ENCODE measurements around the gene NDUFS7.

Gene NDUFS7

DNA sequence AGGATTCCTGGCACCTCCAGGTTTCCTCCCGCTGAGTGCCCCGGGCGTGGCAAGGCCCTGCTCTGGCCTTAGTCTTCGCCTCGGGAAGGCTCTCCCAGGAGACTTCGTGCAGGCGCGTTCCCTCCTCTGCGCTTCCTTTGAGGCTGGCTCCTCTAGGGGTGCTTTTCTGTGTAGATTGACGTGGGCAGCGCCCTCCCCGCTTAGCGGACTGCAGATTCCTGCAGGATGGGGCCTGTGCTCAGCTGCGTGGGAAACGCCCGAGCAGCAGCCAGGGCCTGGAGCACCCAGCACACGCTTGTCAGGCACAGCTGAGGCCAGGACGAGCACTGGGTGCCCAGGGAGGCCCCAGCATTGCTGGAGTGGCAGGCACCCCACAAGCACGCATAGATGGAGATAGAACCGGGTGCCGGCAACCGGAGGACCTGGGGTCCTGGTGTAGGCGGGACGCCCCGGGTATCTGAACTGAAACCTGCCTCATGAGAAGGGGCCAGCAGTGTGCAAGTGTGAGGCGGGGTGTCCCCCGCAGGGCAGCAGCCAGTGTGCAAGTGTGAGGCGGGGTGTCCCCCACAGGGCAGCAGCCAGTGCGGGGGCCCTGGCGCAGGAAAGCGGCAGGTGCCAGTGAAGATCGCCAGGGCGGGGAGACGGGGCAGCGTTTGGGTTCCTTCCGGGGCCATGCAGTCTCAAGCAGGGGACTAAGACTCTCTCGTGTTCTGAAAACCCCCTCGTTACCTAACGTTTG, 3.4 kb downstream of the NDUFS7 start:
- DNase-seq (ENCODE audit: low spot score): no peak

DNA sequence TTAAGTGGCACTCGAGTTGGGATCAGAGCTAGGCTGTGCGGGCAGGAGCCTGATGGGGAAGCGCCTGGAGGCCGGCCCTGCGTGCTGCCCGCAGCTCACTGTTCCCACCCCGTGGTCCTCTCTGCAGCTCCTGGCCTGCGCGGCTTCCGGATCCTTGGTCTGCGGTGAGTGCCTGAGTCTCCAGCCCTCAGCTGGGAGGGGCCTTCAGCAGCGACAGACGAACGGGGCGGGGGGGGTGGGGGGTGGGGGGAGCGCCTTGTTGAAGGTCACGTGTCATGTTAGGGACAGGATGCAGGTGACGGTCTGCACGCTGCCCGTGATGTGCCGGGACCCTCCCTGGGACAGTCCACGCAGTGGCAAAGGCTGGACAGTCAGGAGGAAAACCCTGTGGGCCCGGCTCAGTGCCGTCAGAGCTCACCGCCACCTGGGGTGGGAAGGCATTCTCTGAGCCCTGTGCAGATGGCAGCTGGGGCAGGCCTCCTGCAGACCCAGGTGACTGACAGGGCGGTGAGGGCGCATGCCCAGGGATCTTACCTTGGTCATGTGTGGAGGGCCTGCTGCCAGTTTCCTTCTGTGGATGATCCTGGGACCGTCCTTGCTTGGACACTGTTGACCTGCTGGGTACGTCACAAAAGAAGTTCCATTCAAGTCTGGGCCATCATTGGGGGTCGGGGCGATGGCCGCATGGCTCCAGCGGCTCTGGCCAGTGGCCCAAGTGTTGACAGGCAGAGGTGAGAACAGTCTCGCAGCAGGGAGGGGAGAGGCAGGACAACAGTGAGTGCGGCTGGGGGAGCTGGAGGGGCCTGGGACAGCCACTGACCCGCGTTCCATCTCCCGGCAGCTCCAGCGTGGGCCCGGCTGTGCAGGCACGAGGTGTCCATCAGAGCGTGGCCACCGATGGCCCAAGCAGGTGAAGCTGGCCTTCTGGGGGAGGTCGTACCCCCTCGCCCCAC, 4.3 kb downstream of the NDUFS7 start:
- DNase-seq (ENCODE audit: low spot score): no peak

DNA sequence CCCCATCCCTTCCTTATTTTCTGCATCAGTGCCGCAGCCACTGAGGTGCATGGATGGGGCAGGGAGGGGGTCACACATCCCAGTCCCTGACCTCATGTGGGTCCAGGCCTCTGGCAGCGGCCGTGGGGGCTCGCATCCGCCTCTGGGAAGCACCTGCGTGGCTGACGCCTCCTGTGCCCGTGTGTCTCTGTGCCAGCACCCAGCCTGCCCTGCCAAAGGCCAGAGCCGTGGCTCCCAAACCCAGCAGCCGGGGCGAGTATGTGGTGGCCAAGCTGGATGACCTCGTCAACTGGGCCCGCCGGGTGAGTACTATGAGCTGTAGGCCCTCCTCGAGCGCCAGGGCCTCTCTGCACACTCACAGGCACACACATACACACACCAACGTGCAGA, 4.9 kb downstream of the NDUFS7 start:
- DNase-seq (ENCODE audit: low spot score): no peak

DNA sequence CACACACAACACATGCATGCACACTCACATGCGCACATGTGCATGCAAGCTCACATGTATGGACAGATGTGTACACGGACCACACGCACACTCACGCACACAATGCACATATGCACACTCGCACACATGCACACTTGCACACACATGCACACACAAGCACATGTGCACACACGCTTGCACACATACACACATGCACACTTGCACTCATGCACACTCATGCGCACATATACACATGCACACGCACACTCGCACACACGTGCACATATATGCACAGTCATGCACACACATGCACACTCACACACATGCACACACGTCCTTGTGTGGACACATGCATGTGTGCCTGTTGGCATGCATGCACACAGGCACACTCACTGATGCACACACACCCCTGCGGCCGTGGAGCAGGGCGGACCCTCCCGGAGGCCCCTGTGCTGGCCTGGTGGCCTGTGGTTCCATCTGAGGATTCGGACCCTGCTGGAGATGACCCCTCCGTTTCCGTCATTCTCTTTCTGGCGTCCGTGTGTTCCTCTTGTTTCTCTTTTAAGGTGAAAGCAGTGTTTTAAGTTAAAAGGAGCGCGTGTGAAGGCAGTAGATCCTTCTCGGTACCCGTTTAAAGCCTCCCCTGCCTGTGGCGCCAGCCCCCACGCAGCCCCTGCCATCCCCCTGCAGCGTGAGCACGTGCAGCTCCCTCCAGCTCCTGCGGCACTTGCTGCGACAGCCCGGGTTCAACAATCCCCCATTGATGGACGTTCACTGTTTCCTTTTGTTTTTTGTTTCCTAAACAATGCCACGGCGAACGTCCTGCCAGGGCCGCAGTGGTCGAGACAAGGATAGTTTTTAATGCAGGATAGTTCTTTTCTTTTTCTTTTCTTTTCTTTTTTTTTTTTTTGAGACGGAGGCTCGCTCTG, 5.6 kb downstream of the NDUFS7 start:
- no peak for DNase-seq (ENCODE audit: low spot score)

DNA sequence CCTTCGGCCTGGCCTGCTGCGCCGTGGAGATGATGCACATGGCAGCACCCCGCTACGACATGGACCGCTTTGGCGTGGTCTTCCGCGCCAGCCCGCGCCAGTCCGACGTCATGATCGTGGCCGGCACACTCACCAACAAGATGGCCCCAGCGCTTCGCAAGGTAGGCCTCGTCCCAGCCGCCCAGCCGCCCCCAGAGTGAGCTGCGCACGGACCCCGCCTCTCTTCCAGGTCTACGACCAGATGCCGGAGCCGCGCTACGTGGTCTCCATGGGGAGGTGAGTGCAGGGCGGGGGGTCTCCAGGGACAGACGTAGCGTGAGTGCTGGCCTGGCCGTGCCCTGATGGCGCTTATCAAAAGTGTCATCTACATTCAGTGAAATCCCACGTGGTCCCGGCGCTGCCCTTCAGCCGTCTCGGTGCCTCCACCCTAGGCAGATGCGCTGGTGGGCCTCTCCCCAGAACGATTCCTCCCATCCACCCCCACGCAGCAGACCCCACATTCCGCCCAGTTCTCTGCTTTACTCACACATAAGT, 7.2 kb downstream of the NDUFS7 start:
- DNase-seq (ENCODE audit: low spot score): no peak

DNA sequence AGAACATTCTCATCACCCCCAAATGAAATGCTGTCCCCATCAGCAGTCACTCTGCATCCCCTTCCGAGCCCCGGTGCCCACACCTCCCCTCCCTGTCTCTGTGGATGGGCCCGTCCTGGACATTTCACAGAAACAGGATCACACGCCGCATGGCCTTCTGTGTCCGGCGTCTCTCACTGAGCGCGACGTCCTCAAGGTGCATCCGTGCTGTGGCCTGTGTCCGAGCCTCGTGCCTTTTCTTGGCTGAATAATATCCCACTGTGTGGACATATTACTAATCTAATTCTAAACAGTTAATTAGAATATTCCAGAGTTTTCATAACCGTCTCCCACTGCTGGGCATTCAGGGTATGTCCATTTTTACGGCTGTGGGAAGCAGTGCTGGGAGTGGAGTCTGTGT, 8.7 kb downstream of the NDUFS7 start:
- no peak for DNase-seq (ENCODE audit: low spot score)

DNA sequence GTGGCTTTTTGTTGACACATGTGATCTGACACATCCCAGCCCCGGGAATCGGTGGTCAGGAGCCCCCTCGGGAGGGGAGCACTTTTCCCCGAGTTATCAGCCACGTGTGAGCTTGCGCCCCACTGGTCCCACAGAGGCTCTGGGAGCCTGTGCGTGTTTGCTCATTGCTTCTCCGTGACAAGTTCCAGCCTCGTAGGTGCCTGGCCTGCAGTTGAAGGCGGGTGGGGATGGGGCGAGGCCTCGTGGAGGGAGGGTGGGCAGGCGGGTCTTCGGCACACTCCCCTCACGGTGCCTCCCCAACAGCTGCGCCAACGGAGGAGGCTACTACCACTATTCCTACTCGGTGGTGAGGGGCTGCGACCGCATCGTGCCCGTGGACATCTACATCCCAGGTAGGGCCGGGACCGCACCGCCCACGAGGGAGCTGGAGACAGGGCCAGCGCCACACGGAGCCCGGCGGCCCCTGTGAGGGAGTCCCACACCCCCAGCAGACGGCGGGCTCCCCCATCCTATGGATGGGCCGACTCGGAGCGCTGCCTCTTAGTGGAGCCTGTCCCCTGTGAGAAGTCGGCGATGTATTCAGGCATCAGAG, 9.3 kb downstream of the NDUFS7 start:
- DNase-seq (ENCODE audit: low spot score): no peak

DNA sequence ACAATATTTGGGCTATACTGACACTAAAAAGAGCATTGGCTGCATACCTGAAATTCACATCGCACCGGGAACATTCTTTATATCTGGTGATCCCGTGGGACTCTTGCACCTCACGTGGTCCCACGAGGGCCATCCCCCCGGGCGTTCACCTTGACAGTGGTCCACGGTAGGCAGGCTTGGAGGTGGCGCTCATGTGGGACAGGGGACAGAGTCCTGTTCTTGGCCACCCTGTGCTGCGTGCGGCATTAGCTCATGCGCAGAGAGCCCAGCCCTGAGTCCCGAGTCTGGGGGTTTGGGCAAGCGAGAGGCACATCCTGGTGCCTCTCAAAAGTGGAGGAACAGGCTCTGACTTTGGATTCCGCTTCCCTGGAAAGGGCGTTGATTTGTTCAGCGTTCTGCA, 10.1 kb downstream of the NDUFS7 start:
- no peak for DNase-seq (ENCODE audit: low spot score)

DNA sequence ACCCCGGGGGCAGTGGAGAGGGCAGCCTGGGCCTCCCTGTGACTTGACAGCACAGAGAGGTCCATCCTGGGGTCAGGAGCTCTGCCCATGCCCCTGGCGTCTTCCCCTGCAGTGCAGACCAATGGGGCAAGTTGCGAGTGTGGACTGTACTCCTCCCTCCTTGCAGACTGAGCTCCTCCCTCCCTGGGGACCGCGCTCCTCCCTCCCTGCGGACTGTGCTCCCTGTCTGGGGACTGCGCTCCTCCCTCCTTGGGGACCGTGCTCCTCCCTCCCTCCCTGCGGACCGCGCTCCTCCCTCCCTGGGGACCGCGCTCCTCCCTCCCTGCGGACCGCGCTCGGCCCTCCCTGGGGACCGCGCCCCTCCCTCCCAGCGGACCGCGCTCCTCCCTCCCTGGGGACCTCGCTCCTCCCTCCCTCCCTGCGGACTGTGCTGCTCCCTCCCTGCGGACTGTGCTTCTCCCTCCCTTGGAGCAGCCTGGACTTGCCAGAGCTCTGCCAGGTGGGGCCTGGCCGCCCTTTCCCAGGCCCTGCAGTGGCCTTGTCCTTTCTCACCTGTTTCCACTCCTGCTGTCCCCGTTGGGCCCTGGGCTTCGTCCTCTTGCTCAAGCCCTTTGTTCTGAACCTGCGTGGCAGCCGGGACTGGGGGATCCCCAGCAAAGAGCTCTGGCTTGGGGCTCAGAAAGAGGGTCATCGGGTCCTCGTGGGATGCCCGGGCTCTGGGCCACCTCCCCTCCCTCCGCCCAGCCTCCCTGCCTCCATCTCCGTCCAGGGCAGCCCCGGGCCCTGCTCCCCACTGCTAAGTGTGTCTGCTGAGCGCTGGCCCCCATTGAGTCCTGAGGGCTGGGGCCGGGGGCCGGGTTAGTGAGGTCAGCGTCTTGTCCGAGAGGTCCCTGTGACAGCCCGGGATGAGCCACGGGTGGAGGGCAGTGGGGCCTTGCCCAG, 10.8 kb downstream of the NDUFS7 start:
- DNase-seq (ENCODE audit: low spot score): no peak

DNA sequence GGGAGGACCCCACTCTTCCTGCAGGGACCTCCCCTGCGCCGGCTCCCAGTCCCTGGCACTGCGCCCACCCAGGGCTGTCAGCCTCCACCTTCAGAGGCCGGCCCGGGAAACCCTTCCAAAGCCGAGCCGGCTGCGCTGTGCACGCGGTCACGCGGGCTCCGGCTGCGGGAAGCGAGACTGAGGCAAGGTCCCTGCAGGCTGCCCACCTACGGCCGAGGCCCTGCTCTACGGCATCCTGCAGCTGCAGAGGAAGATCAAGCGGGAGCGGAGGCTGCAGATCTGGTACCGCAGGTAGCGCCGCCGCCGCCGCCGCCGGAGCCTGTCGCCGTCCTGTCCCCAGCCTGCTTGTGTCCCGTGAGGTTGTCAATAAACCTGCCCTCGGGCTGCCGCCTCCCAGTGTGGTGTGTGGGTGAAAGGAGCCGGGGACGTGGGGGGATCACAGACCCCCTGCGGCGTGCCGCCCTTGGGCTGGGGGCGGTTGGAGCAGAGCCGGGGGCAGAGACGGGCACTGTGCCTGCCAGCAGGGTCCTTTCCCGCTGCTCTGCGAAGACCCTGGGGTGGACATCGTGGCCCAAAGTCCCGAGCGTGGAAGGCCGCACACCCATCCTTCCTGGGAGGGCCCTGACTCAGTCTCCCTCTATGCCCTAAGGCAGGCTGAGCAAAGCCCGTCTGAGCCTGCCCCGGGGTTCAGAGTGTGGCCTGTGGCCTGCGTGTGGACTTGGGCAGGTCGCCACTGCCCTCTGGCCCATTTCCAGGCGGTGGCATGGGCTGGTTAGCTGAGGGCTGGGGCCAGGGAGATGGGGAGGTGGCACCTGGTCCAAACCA, 11.7 kb downstream of the NDUFS7 start:
- no peak for DNase-seq (ENCODE audit: low spot score)

DNA sequence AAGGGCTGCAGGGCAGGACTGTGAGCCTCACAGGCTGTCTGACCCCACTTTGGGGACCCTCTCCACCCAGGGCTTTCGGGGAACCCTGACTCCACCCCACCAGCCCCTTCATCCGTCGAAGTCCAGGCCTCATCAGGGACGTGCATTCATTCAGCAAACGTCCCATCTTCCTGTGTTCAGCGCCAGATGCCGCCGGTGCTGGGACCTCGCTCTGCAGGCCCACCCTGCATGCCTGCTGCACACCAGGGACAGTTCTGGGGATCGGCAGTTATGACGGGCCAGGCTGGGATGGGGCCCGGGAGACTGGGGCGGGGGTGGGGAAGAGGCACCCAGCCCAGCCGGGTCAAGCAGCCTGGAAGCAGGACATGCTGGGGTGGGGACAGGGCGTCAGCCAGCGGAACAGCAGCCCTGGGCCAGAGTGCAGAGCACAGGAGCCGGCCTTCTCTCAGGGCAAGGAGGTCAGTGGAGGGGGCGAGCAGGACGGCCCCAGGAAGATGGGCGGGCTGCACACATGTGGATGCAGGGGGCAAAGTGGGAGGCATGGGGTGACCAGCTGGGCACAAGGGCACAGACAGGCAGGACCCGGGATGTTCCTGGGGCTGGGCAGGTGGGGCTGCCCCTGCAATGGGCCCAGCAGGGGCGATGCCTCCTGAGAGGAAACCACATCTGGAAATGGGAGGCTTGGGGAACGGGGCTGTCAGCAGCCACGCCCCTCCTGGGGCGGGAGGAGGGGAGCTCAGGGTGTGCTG, 12.5 kb downstream of the NDUFS7 start:
- DNase-seq (ENCODE audit: low spot score): no peak

DNA sequence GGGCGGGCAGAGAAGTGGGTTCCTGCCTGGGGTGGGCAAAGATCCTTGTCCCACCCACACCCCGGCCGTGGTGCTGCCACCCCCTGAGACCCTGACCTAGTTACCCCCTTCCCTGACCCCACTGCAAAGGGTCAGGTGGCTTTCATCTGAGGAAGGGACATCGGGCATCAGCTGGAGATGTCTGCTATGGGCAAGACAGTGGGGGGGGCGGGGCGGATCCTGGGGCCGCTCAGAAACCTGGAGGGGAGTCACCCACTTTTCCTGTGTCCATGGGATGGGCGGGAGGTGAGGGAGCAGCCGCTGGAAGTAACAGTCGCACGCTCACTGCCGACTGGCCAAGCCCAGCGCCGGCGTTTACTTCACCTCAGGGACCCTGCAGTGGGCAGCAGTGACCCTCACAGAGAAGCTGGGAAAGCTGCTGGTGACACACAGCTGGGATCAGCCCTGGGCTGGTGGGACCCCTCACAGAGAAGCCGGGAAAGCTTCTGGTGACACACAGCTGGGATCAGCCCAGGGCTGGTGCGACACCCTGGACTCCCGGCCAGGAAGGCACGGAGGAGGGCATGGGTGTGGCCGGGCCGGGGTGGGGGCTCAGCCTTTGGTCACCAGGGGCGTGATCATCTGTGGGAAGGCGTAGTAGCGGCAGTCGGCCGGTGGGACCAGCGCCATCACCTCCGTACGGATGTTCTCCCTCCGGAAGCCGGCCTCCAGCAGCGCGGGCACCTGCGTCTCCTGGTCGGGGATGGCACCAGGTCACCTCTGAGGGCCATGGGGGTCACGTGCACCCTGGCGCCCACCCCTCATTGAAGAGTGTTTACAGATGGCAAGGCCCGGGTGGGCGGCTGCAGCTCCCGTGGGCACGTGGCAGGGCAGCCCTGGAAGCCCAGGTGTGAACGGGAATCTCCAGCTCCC, 13.3 kb downstream of the NDUFS7 start:
- no peak for DNase-seq (ENCODE audit: low spot score)

DNA sequence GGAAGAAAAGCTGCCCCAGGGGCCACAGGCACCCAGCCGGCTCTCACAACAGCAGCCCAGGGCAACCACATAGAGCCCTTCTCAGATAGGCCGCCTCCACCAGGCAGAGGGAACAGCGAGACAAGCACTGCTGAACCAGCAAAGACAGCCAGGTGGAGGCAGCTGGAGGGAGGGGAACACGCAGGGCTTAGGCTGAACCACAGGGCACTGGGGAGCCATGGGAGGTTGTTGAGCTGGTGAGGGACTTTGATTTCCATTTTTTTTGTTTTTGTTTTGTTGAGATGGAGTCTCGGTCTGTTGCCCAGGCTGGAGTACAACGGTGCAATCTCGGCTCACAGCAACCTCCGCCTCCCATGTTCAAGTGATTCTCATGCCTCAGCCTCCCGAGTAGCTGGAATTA, 14.1 kb downstream of the NDUFS7 start:
- DNase-seq (ENCODE audit: low spot score): no peak

DNA sequence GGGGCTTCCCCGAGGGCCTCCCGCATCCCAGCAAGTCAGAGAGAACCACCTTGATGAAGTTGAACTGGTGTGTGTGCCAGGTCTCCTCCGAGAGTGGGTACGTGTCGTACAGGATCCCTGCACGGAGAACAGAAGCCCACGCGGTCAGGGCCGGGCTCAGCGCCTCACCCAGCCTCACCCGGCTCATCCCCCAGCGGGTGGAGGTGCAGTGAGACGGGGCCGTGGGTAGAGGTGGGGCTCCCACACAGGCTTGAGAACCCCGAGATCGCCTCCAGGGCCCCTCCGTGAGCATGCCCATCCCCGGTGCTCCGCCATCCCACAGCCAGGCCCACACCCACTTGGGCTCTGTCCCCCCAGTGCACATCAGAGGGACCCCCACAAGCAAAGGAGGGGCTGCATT, 15.4 kb downstream of the NDUFS7 start:
- no peak for DNase-seq (ENCODE audit: low spot score)

DNA sequence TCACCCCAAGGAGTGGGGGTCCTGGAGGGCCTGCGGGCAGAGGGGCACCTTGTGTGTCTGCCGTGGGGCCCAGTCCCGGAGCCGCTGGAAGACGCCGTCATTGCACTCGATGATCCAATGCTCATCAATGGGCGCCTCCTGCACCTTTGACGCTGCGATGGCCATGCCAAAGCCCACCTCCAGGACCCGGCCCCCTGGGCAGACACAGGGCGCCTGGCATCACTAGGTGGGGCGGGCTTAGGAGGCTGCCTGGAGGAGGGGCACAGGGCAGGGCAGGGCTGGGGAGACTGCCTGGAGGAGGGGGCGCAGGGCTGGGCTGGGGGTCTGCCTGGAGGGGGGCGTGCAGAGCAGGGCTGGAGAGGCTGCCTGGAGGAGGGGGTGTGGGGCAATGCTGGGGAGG, 16.0 kb downstream of the NDUFS7 start:
- DNase-seq (ENCODE audit: low spot score): no peak

DNA sequence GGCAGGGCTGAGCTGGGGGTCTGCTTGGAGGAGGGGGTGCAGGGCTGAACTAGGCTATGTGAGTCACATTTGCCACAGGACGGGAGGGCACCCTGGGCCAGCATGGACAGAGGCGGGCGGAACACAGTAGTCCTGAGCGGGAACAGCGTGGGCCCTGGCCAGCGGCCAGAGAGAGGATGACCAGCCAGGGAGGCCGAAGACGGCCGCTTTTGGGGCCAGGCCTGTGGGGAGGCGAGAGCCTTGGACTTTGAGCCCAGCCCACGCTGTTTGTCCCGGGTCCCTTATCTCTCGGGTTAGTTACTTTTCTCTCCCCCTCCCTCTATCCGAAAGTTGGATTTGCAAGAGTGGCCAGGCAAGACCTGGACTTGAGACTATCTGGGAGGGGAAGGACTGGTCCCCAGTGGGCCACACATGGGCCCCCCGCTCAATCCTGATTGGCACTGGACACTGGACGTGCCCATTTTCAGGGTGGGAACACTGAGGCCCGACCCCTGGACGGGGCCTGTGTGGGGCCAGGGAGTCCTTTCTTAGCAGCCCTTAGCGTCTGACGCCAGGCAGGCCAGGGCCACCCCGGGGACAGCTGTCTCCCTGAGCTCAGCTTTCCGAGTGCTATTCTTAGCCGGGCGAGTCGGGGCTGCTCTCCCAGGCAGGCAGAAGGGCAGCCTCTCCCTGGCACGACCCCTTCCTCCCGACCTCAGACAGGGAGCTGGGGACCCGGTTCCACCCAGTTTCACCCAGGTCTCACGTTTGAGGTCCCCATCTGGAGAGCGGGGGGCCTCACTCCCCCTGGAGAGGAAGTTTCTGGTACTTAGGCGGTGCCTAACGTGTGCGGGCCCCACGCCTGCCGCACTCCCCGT, 16.8 kb downstream of the NDUFS7 start:
- DNase-seq (ENCODE audit: low spot score): no peak
